GM23338 (cell line): Measurements from ENCODE around the gene CHST15. TPM values are rescaled to one million over a fixed set of nuclear protein-coding genes. Genes with fewer than 3 reads are reported as not detected.

Experiments
- ATAC-seq: fragments of 200-7000 bp; cut with Tn5 transposase; 3 replicates; pipeline ENCODE4 v1.9.1; 2020
- DNase-seq: peaks from one replicate; pipeline ENCODE4 v3.0.0-alpha.2; 2015; ENCODE audit warnings: low spot score
- H2AFZ ChIP-seq: fragments of 200-600 bp; sonication (generic); 2 replicates; pipeline ENCODE4 v1.8.0; 2016; ENCODE audit warnings: antibody characterized with exemption, mild to moderate bottlenecking, moderate library complexity
- H3F3A ChIP-seq: fragments of 200-600 bp; sonication (generic); replicated peaks from 2 replicates; pipeline ENCODE4 v1.8.0; 2017; ENCODE audit warnings: antibody characterized with exemption, mixed run types, low read depth
- H3K27ac ChIP-seq: fragments of 200-600 bp; sonication (generic); 2 replicates; pipeline ENCODE4 v1.6.1; 2016; ENCODE audit warnings: low read depth
- H3K27me3 ChIP-seq: fragments of 200-600 bp; sonication (generic); 2 replicates; pipeline ENCODE4 v1.8.0; 2016; ENCODE audit warnings: mild to moderate bottlenecking, mixed run types, moderate library complexity; ENCODE audit not compliant: insufficient read depth
- H3K36me3 ChIP-seq: fragments of 200-600 bp; sonication (generic); 2 replicates; pipeline ENCODE4 v1.8.0; 2016; ENCODE audit warnings: mild to moderate bottlenecking; ENCODE audit not compliant: insufficient read depth
- H3K4me1 ChIP-seq: fragments of 200-600 bp; sonication (generic); 2 replicates; pipeline ENCODE4 v1.8.0; 2016; ENCODE audit warnings: mild to moderate bottlenecking, moderate library complexity; ENCODE audit not compliant: insufficient read depth
- H3K4me2 ChIP-seq: fragments of 200-600 bp; sonication (generic); 2 replicates; pipeline ENCODE4 v1.7.1; 2017; ENCODE audit warnings: mixed run types
- H3K4me3 ChIP-seq: fragments of 200-600 bp; sonication (generic); 2 replicates; pipeline ENCODE4 v1.6.1; 2016; ENCODE audit warnings: mixed run types
- H3K79me2 ChIP-seq: fragments of 200-600 bp; sonication (generic); replicated peaks from 2 replicates; pipeline ENCODE4 v1.8.0; 2017; ENCODE audit warnings: mild to moderate bottlenecking; ENCODE audit not compliant: insufficient read depth
- H3K9me2 ChIP-seq: fragments of 200-600 bp; sonication (generic); 2 replicates; pipeline ENCODE4 v1.8.0; 2017; ENCODE audit not compliant: insufficient read depth
- H4K20me1 ChIP-seq: fragments of 200-600 bp; sonication (generic); replicated peaks from 2 replicates; pipeline ENCODE4 v1.8.0; 2017; ENCODE audit warnings: mild to moderate bottlenecking; ENCODE audit not compliant: insufficient read depth
- H3K27ac Mint-ChIP-seq: 2 replicates; pipeline ENCODE4 v1.8.0; 2020; ENCODE audit warnings: inconsistent platforms, mild to moderate bottlenecking, moderate library complexity, mixed read lengths
- H3K27me3 Mint-ChIP-seq: 3 replicates; pipeline ENCODE4 v1.8.0; 2022; ENCODE audit warnings: low read depth, mild to moderate bottlenecking, moderate library complexity, mixed read lengths, inconsistent platforms; ENCODE audit not compliant: insufficient read depth, poor library complexity
- H3K36me3 Mint-ChIP-seq: 3 replicates; pipeline ENCODE4 v1.8.0; 2021; ENCODE audit warnings: low read depth, mild to moderate bottlenecking, inconsistent platforms, moderate library complexity, mixed read lengths
- H3K4me1 Mint-ChIP-seq: 3 replicates; pipeline ENCODE4 v1.8.0; 2020; ENCODE audit warnings: mild to moderate bottlenecking, inconsistent platforms, mixed read lengths
- H3K4me3 Mint-ChIP-seq: 3 replicates; pipeline ENCODE4 v1.8.0; 2021; ENCODE audit warnings: moderate library complexity, mild to moderate bottlenecking, inconsistent platforms, mixed read lengths
- H3K9me3 Mint-ChIP-seq: 3 replicates; pipeline ENCODE4 v1.8.0; 2020; ENCODE audit warnings: moderate library complexity, mild to moderate bottlenecking, inconsistent platforms, mixed read lengths
- CTCF ChIP-seq, 2 experiments: fragments of 200-600 bp in 1 of 2; sonication (generic) in 1 of 2; conservative IDR thresholded peaks; 2 replicates each; pipeline versions ENCODE4 v1.5.1 to v1.6.1; 2016 to 2017; ENCODE audit warnings: antibody characterized with exemption in 2 of 2, low read depth in 2 of 2, mild to moderate bottlenecking in 2 of 2, moderate library complexity in 1 of 2
- NANOG ChIP-seq: IDR thresholded peaks from 2 replicates; pipeline ENCODE4 v1.6.1; 2016; ENCODE audit warnings: antibody characterized with exemption, borderline replicate concordance
- REST ChIP-seq: IDR thresholded peaks from one replicate; pipeline ENCODE4 v1.6.1; 2018; ENCODE audit warnings: antibody characterized with exemption; ENCODE audit not compliant: unreplicated experiment
- ZNF462 ChIP-seq: fragments of 250-450 bp; sonication (Bioruptor Pico); IDR thresholded peaks from 2 replicates; pipeline ENCODE4 v1.5.0; 2020; ENCODE audit warnings: mild to moderate bottlenecking, moderate library complexity
- polyA plus RNA-seq: library from polyadenylated mRNA; unstranded; fragments of >200 nt; fragmentation: Nextera tagmentation; extraction: Ambion mirVana; gene quantifications from 2 replicates; pipeline ENCODE4 v1.2.1, GENCODE V29; 2016
- total RNA-seq: library from RNA; depleted of rRNA; stranded (reverse); fragments of >200 nt; shearing (Covaris generic); gene quantifications from 2 replicates; pipeline ENCODE4 v1.2.3, GENCODE V29; 2014

CHST15 gene
- total and polyA plus RNA-seq, 2 experiments from 2014 or later, result 2.6 to 11.2 TPM

- H4K20me1 ChIP-seq, result no peaks in the 10 kb centered on the region
- H3K27me3 Mint-ChIP-seq, result peaks cover 12% of the 10 kb centered on the region
- no peaks in the 10 kb centered on the region for H3K9me3 Mint-ChIP-seq
- H3K79me2 ChIP-seq, result 0 out of 2 replicates have a peak, but pooled peaks cover 3% of the 10 kb centered on the region
- peak overlapping the region; percentile 70 for H3K27ac ChIP-seq
- H3K4me1 Mint-ChIP-seq, result peaks cover 57% of the 10 kb centered on the region
- no peak for TF ChIP-seq ZNF462 (CRISPR knock-in tag)
- no peak for TF ChIP-seq CTCF (conservative IDR thresholded peaks at IDR 0.05; ENCODE audit: low read depth in 2 of 2)
- no peak for TF ChIP-seq REST
- TF ChIP-seq NANOG, result no peak
- peak; percentile 31 for DNase-seq
- peak overlapping the region; percentile 39 for H3K27ac Mint-ChIP-seq
- H3F3A ChIP-seq, result peaks cover 5% of the 10 kb centered on the region
- H3K4me2 ChIP-seq, result peak overlapping the region; percentile 63
- ATAC-seq, result peak; percentile 19
- H3K4me1 ChIP-seq, result peaks cover 32% of the 10 kb centered on the region
- H3K9me2 ChIP-seq, result no peaks in the 10 kb centered on the region
- H2AFZ ChIP-seq, result no peak overlapping the region
- no peaks in the 10 kb centered on the region for H3K36me3 ChIP-seq
- peak overlapping the region; percentile 44 for H3K4me3 Mint-ChIP-seq
- H3K36me3 Mint-ChIP-seq, result no peaks in the 10 kb centered on the region
- H3K27me3 ChIP-seq, result no peaks in the 10 kb centered on the region
- peak overlapping the region; percentile 21; the same call in 1 of the 2 replicates for H3K4me3 ChIP-seq
These were observed 27.2 kb downstream of the CHST15 start for GRCh38 chr10:124066126-124066700.
